Mesendoderm (in vitro differentiated cells): ENCODE results near the gene TGOLN2.
"Not testable (repeated sequence)": the region's sequence is repeated elsewhere in the genome, so short reads cannot be mapped to it uniquely, and the experiment has no call there.

Experiments
- DNase-seq: peaks from one replicate; pipeline ENCODE4 v3.0.0; 2013
- H2AK5ac ChIP-seq: 2 replicates; pipeline ENCODE4 v1.6.1; 2013; ENCODE audit warnings: low read length, inconsistent platforms
- H2BK120ac ChIP-seq: 2 replicates; pipeline ENCODE4 v1.6.1; 2013; ENCODE audit warnings: low read depth, mild to moderate bottlenecking, low read length, moderate library complexity, mixed read lengths
- H2BK15ac ChIP-seq: replicated peaks from 2 replicates; pipeline ENCODE4 v1.6.1; 2013; ENCODE audit warnings: low read depth, mild to moderate bottlenecking, moderate library complexity
- H2BK5ac ChIP-seq: 2 replicates; pipeline ENCODE4 v1.6.1; 2013; ENCODE audit warnings: low read length, inconsistent platforms
- H3K18ac ChIP-seq: 2 replicates; pipeline ENCODE4 v1.6.1; 2013; ENCODE audit warnings: mild to moderate bottlenecking, low read length, mixed read lengths
- H3K23ac ChIP-seq: one replicate; pipeline ENCODE4 v1.6.1; 2013; ENCODE audit warnings: low read length
- H3K27ac ChIP-seq: 2 replicates; pipeline ENCODE4 v1.5.1; 2013; ENCODE audit warnings: low read depth, mild to moderate bottlenecking, inconsistent platforms, low read length, moderate library complexity
- H3K27me3 ChIP-seq: 2 replicates; pipeline ENCODE4 v1.6.1; 2013; ENCODE audit warnings: low read length, control low read depth, mild to moderate bottlenecking, inconsistent platforms; ENCODE audit not compliant: insufficient read depth, poor library complexity
- H3K36me3 ChIP-seq: 2 replicates; pipeline ENCODE4 v1.6.1; 2013; ENCODE audit warnings: low read length, inconsistent platforms; ENCODE audit not compliant: control insufficient read depth, insufficient read depth
- H3K4ac ChIP-seq: one replicate; pipeline ENCODE4 v1.6.1; 2013; ENCODE audit warnings: low read depth, mild to moderate bottlenecking, low read length, moderate library complexity
- H3K4me1 ChIP-seq: 2 replicates; pipeline ENCODE4 v1.6.1; 2013; ENCODE audit warnings: low read depth, low read length, inconsistent platforms; ENCODE audit not compliant: control insufficient read depth
- H3K4me2 ChIP-seq: 2 replicates; pipeline ENCODE4 v1.6.1; 2013; ENCODE audit warnings: low read length
- H3K4me3 ChIP-seq: 2 replicates; pipeline ENCODE4 v1.5.1; 2013; ENCODE audit warnings: mild to moderate bottlenecking, low read length
- H3K56ac ChIP-seq: one replicate; pipeline ENCODE4 v1.6.1; 2013; ENCODE audit warnings: low read length
- H3K79me1 ChIP-seq: 2 replicates; pipeline ENCODE4 v1.6.1; 2013; ENCODE audit warnings: low read length, inconsistent platforms
- H3K79me2 ChIP-seq: 2 replicates; pipeline ENCODE4 v1.6.1; 2013; ENCODE audit warnings: mild to moderate bottlenecking, low read length; ENCODE audit not compliant: control insufficient read depth, insufficient read depth
- H3K9ac ChIP-seq: 2 replicates; pipeline ENCODE4 v1.6.1; 2013; ENCODE audit warnings: low read length, inconsistent platforms
- H4K5ac ChIP-seq: one replicate; pipeline ENCODE4 v1.6.1; 2013; ENCODE audit warnings: low read length
- H4K8ac ChIP-seq: one replicate; pipeline ENCODE4 v1.6.1; 2013; ENCODE audit warnings: low read depth, mild to moderate bottlenecking, control low read depth, low read length, moderate library complexity
- WGBS: extraction: QIAGEN DNeasy Blood & Tissue Kit; methylation state at CpG from one replicate; pipeline ENCODE4 v1.1.7; 2013; ENCODE audit warnings: low lambda C conversion rate, missing lambda C conversion rate; ENCODE audit not compliant: insufficient coverage; ENCODE audit errors: extremely low coverage; 5-methylcytosine and 5-hydroxymethylcytosine counted together

Gene TGOLN2

GRCh38 chr2:85333877-85334276, 6.1 kb upstream of the TGOLN2 start:
- not testable (repeated sequence) for H3K27ac ChIP-seq, H3K36me3 ChIP-seq
- no CpG with 5 or more reads among the region's 4 CpGs for WGBS

GRCh38 chr2:85330839-85331636, 3.2 kb upstream of the TGOLN2 start:
- no peak overlapping the region for H3K4me2 ChIP-seq
- H3K79me2 ChIP-seq = peaks cover 13% of the 10 kb centered on the region
- no peak overlapping the region for H3K23ac ChIP-seq
- H3K79me1 ChIP-seq = peaks cover 11% of the 10 kb centered on the region
- peaks cover under 1% of the 10 kb centered on the region for H3K36me3 ChIP-seq
- H3K4me1 ChIP-seq = peaks cover 6% of the 10 kb centered on the region
- no peak overlapping the region for H2AK5ac ChIP-seq
- no peak overlapping the region for H2BK15ac ChIP-seq
- H3K56ac ChIP-seq = no peak overlapping the region
- no peak overlapping the region for H3K27ac ChIP-seq
- no peak overlapping the region for H3K9ac ChIP-seq
- WGBS = no CpG with 5 or more reads among the region's 13 CpGs
- H3K4me3 ChIP-seq = no peak overlapping the region
- H3K27me3 ChIP-seq = no peaks in the 10 kb centered on the region
- no peak for DNase-seq
- no peak overlapping the region for H3K18ac ChIP-seq
- no peak overlapping the region for H3K4ac ChIP-seq
- H4K8ac ChIP-seq = no peak overlapping the region
- H2BK120ac ChIP-seq = no peak overlapping the region
- no peak overlapping the region for H4K5ac ChIP-seq
- H2BK5ac ChIP-seq = no peak overlapping the region

More at GRCh38 chr2:85333877-85334276, 6.1 kb upstream of the TGOLN2 start:
- not testable (repeated sequence) for H3K18ac ChIP-seq, H4K5ac ChIP-seq, H3K79me1 ChIP-seq, DNase-seq, H3K79me2 ChIP-seq, H2AK5ac ChIP-seq, H2BK5ac ChIP-seq, H3K4me3 ChIP-seq, H3K4ac ChIP-seq, H4K8ac ChIP-seq, H3K4me1 ChIP-seq, H3K4me2 ChIP-seq, H3K56ac ChIP-seq, H3K9ac ChIP-seq, H3K23ac ChIP-seq, H2BK15ac ChIP-seq, H2BK120ac ChIP-seq, H3K27me3 ChIP-seq

DNA sequence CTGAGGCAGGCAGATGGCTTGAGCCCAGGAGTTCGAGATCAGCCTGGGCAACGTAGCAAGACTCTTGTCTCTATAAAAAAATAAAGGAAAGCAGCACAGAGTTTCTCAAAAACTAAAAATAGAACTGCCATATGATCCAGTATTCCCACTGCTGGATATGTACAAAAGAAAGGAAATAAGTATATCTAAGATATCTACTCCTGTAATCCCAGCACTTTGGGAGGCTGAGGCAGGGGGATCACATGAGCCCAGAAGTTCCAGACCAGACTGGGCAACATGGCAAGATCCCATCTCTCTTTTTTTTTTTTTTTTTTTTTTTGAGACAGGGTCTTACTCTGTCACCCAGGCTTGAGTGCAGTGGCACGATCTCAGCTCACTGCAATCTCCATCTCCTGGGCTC, 1.9 kb upstream of the TGOLN2 start:
- H3K9ac ChIP-seq, H3K18ac ChIP-seq, H3K4me3 ChIP-seq, H4K8ac ChIP-seq, H2BK120ac ChIP-seq, H3K4me2 ChIP-seq, H2AK5ac ChIP-seq, H3K56ac ChIP-seq, H3K36me3 ChIP-seq, H3K4me1 ChIP-seq, H2BK15ac ChIP-seq, H3K27me3 ChIP-seq, H3K27ac ChIP-seq, DNase-seq, H2BK5ac ChIP-seq, H3K23ac ChIP-seq, H4K5ac ChIP-seq, H3K4ac ChIP-seq: not testable (repeated sequence)
- no CpG with 5 or more reads among the region's 3 CpGs for WGBS
- H3K79me2 ChIP-seq = peaks cover 23% of the 10 kb centered on the region
- peaks cover 19% of the 10 kb centered on the region for H3K79me1 ChIP-seq

- Histone ChIP-seq H4K8ac (no peak overlapping the region), H3K18ac (no peak overlapping the region), H3K79me1 (peaks cover 22% of the 10 kb centered on the region), H3K4ac (no peak overlapping the region), H3K23ac (no peak overlapping the region), H2BK15ac (no peak overlapping the region), H3K79me2 (peaks cover 25% of the 10 kb centered on the region), H3K36me3 (peaks cover 7% of the 10 kb centered on the region), H3K56ac (no peak overlapping the region), H3K4me3 (no peak overlapping the region), H3K27me3 (no peaks in the 10 kb centered on the region), H3K4me1 (peaks cover 10% of the 10 kb centered on the region), H2AK5ac (no peak overlapping the region), H3K27ac (no peak overlapping the region), H4K5ac (no peak overlapping the region), H3K4me2 (no peak overlapping the region), H2BK120ac (no peak overlapping the region), H2BK5ac (no peak overlapping the region), H3K9ac (no peak overlapping the region)
- DNase-seq = peak; percentile 60
These were observed 1.4 kb upstream of the TGOLN2 start for GRCh38 chr2:85329181-85329651.

GRCh38 chr2:85327160-85327821, 498 bp downstream of the TGOLN2 start:
- H3K23ac ChIP-seq = no peak overlapping the region
- H3K27me3 ChIP-seq = no peaks in the 10 kb centered on the region
- H3K4ac ChIP-seq = peak overlapping the region; percentile 60
- peaks cover 23% of the 10 kb centered on the region for H3K79me1 ChIP-seq
- no peak overlapping the region for H2BK15ac ChIP-seq
- H3K79me2 ChIP-seq = peaks cover 25% of the 10 kb centered on the region
- no CpG with 5 or more reads among the region's 41 CpGs for WGBS
- no peak overlapping the region for H2AK5ac ChIP-seq
- peak overlapping the region; percentile 95 for H3K4me2 ChIP-seq
- peak overlapping the region; percentile 91 for H3K9ac ChIP-seq
- H3K4me3 ChIP-seq = peak overlapping the region; percentile 85
- peak overlapping the region; percentile 99 for H3K56ac ChIP-seq
- H2BK120ac ChIP-seq = no peak overlapping the region
- no peak overlapping the region for H3K18ac ChIP-seq
- no peak overlapping the region for H3K27ac ChIP-seq
- no peak overlapping the region for H4K8ac ChIP-seq
- no peak overlapping the region for H4K5ac ChIP-seq
- peak; percentile 46 for DNase-seq
- peaks cover 10% of the 10 kb centered on the region for H3K36me3 ChIP-seq
- H3K4me1 ChIP-seq = peaks cover 10% of the 10 kb centered on the region
- H2BK5ac ChIP-seq = peak overlapping the region; percentile 62
